ENCODE data around the gene ASB3.
"Not testable (repeated sequence)": the region's sequence is repeated elsewhere in the genome, so short reads cannot be mapped to it uniquely, and the experiment has no call there.

The ASB3 gene

DNA sequence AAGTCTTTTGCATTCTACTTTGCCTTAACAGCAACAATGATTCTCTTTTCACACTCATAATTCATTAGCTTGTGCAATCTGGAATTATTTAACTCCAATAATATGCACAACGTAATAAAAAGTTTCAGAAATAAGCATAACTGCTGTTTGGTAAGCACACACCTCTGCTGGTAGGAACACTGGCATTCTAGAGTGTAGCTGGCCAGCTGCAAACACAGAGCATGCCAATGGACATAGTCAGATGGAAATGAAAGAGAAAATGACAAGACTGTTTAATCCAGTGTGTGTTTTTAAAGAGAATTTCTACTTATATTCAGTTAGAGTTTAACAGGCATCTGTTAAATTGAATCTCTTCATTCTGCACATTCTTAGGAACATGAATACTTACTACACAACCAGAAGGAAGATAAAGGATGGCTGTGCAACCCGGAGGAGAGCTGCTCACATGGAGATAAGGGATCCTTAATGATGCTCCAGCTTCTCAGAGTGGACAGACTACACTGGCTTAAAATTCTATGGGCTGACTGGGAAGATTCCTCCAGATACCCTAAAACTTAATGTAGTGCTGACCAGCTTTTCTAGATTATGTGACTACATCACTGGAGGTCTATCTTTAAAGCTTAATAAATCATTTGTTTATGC, 113.8 kb downstream of the ASB3 start:
- Mint-ChIP-seq H3K27me3 (no peaks in the 10 kb centered on the region), H3K36me3 (ENCODE audit: low read depth) (peaks cover 36% of the 10 kb centered on the region), H3K9me3 (peaks cover under 1% of the 10 kb centered on the region), H3K27ac (no peak overlapping the region), H3K4me1 (ENCODE audit: low read depth) (no peaks in the 10 kb centered on the region), H3K4me3 (no peak overlapping the region)
- DNase-seq = no peak

DNA sequence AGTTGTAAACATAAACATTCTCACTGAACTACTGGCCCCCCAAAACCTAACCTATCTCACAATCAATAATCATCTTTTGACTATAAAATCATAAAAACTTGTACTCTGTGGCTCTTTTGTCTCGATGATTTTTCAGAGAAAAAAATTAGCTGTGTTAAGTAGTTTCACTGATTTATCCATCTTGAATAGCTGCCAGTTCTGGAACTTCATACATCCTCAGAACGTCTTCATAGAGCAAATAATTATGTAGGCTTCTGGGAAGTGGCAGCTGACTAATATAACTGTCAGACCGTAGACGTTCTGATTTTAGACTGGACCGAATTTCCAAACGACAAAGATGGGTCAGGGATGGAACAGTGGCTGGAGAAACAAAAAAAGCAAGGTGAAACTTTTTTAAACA, 116.4 kb downstream of the ASB3 start:
- H3K4me1 Mint-ChIP-seq (ENCODE audit: low read depth) = no peaks in the 10 kb centered on the region
- no peak overlapping the region for H3K27ac Mint-ChIP-seq
- no peak for DNase-seq
- H3K27me3 Mint-ChIP-seq = no peaks in the 10 kb centered on the region
- H3K36me3 Mint-ChIP-seq (ENCODE audit: low read depth) = peaks cover 52% of the 10 kb centered on the region
- H3K4me3 Mint-ChIP-seq = no peak overlapping the region
- H3K9me3 Mint-ChIP-seq = peaks cover 4% of the 10 kb centered on the region

GRCh38 chr2:53668624-53669026, 118.1 kb downstream of the ASB3 start:
- Mint-ChIP-seq H3K27me3 (no peaks in the 10 kb centered on the region), H3K9me3 (peaks cover 9% of the 10 kb centered on the region), H3K27ac (no peak overlapping the region), H3K4me1 (ENCODE audit: low read depth) (no peaks in the 10 kb centered on the region), H3K36me3 (ENCODE audit: low read depth) (peaks cover 64% of the 10 kb centered on the region), H3K4me3 (no peak overlapping the region)
- no peak for DNase-seq

DNA sequence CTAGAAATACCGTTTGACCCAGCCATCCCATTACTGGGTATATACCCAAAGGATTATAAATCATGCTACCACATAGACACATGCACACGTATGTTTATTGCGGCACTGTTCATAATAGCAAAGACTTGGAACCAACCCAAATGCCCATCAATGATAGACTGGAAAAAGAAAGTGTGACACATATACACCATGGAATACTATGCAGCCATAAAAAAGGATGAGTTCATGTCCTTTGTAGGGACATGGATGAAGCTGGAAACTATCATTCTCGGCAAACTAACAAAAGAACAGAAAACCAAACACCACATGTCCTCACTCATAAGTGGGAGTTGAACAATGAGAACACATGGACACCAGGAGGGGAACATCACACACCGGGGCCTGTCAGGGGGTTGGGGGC, 119.6 kb downstream of the ASB3 start:
- not testable (repeated sequence) for H3K4me1 Mint-ChIP-seq (ENCODE audit: low read depth); H3K27me3 Mint-ChIP-seq; H3K27ac Mint-ChIP-seq; DNase-seq; H3K4me3 Mint-ChIP-seq
- peaks cover 72% of the 10 kb centered on the region for H3K36me3 Mint-ChIP-seq (ENCODE audit: low read depth)
- H3K9me3 Mint-ChIP-seq = peaks cover 11% of the 10 kb centered on the region

DNA sequence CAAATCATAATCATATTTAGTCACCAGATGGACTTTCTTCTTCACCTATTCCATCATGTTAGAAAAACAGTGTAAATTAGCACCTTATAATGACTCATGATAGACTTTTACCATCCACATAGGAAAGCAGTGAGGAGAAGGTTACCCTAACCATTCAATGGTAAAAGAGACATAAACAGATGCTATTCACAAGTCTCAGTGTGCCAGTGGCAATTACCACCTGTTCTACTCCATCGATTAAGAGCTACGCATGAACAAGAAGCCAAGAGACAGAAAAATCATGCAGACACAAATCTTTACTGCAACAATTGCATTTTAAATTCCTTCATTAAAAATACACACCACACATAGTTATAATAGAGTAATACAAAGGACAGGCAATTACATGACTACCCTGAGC, 125.9 kb downstream of the ASB3 start:
- H3K36me3 Mint-ChIP-seq (ENCODE audit: low read depth) = peaks cover 36% of the 10 kb centered on the region
- no peak overlapping the region for H3K27ac Mint-ChIP-seq

DNA sequence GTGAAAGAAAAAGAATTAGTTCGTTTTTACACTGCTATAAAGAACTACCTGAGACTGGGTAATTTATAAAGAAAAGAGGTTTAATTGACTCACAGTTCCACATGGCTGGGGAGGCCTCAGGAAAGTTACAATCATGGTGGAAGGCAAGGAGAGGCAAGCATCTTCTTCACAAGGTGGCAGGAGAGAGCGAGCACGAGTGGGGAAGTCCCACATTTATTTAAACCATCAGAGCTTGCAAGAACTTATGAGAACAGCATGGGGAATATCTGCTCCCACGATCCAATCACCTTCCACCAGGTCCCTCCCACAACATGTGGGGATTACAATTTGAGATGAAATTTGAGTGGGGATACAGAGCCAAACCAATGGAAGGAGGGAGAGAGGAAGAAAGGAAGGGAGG, 128.3 kb downstream of the ASB3 start:
- H3K36me3 Mint-ChIP-seq (ENCODE audit: low read depth) = peaks cover 14% of the 10 kb centered on the region
- not testable (repeated sequence) for H3K4me1 Mint-ChIP-seq (ENCODE audit: low read depth); H3K27ac Mint-ChIP-seq; H3K9me3 Mint-ChIP-seq; H3K27me3 Mint-ChIP-seq; DNase-seq; H3K4me3 Mint-ChIP-seq

More for the DNA sequence above, 125.9 kb downstream of the ASB3 start:
- H3K9me3 Mint-ChIP-seq = peaks cover 7% of the 10 kb centered on the region
- H3K4me3 Mint-ChIP-seq = no peak overlapping the region
- no peaks in the 10 kb centered on the region for H3K4me1 Mint-ChIP-seq (ENCODE audit: low read depth)
- DNase-seq = no peak
- H3K27me3 Mint-ChIP-seq = no peaks in the 10 kb centered on the region

GRCh38 chr2:53655256-53655655, 131.5 kb downstream of the ASB3 start:
- DNase-seq = no peak
- H3K9me3 Mint-ChIP-seq = no peaks in the 10 kb centered on the region
- peaks cover 3% of the 10 kb centered on the region for H3K36me3 Mint-ChIP-seq (ENCODE audit: low read depth)
- no peaks in the 10 kb centered on the region for H3K4me1 Mint-ChIP-seq (ENCODE audit: low read depth)
- no peak overlapping the region for H3K27ac Mint-ChIP-seq
- H3K4me3 Mint-ChIP-seq = no peak overlapping the region
- no peaks in the 10 kb centered on the region for H3K27me3 Mint-ChIP-seq

GRCh38 chr2:53654396-53654795, 132.4 kb downstream of the ASB3 start:
- Mint-ChIP-seq H3K27ac (no peak overlapping the region), H3K9me3 (no peaks in the 10 kb centered on the region), H3K27me3 (peaks cover 2% of the 10 kb centered on the region), H3K4me1 (ENCODE audit: low read depth) (no peaks in the 10 kb centered on the region), H3K4me3 (no peak overlapping the region), H3K36me3 (ENCODE audit: low read depth) (no peaks in the 10 kb centered on the region)
- DNase-seq = no peak

DNA sequence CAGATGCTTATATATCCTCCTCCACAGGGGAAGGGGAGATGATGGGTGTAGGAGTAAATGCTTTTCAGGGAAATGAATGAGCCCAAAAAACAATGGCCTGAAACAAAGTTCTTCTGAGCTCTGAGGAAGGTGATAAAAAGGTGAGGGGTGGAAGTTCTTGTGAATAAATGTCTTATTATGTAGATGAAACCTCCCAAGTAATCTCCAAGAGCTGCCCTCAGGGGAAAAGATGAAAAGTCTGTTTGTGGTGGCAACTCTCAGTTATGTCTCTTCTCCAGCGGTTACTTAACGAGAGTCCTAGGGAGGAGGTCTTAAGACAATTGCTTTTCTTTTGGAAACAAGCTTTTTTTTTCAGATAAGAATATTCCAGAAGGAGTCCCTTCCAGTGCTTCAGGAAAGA, 134.6 kb downstream of the ASB3 start:
- no peaks in the 10 kb centered on the region for H3K9me3 Mint-ChIP-seq
- DNase-seq = no peak
- H3K4me1 Mint-ChIP-seq (ENCODE audit: low read depth) = no peaks in the 10 kb centered on the region
- H3K27ac Mint-ChIP-seq = no peak overlapping the region
- H3K36me3 Mint-ChIP-seq (ENCODE audit: low read depth) = no peaks in the 10 kb centered on the region
- peaks cover 2% of the 10 kb centered on the region for H3K27me3 Mint-ChIP-seq
- no peak overlapping the region for H3K4me3 Mint-ChIP-seq

DNA sequence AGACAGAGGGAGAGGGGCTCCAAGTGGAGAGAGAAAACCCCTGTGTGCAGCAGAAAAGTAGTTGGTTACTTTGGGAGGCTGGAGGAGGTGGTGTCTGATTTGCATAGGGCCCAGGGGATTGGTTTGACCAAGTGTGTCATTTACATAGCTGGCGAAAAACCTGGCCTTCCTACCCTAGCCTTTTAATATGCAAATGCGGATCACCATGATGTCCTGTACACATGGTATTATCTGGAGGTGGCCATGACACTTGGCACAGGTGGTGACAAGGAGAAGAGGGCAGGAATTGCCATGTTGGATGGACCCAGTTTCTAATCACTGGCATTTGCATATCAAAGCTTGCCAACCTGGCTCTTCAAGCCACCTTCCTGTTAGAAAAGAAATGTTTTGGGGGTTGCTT, 140.0 kb downstream of the ASB3 start:
- Mint-ChIP-seq H3K9me3 (no peaks in the 10 kb centered on the region), H3K4me3 (no peak overlapping the region), H3K4me1 (ENCODE audit: low read depth) (no peaks in the 10 kb centered on the region), H3K27me3 (peaks cover 2% of the 10 kb centered on the region), H3K27ac (no peak overlapping the region), H3K36me3 (ENCODE audit: low read depth) (no peaks in the 10 kb centered on the region)
- DNase-seq = no peak

GRCh38 chr2:53641290-53641689, 145.5 kb downstream of the ASB3 start:
- no peaks in the 10 kb centered on the region for H3K9me3 Mint-ChIP-seq
- no peaks in the 10 kb centered on the region for H3K36me3 Mint-ChIP-seq (ENCODE audit: low read depth)
- no peak for DNase-seq
- no peak overlapping the region for H3K27ac Mint-ChIP-seq
- no peaks in the 10 kb centered on the region for H3K27me3 Mint-ChIP-seq
- H3K4me3 Mint-ChIP-seq = no peak overlapping the region
- H3K4me1 Mint-ChIP-seq (ENCODE audit: low read depth) = no peaks in the 10 kb centered on the region

GRCh38 chr2:53640466-53640865, 146.3 kb downstream of the ASB3 start:
- Mint-ChIP-seq H3K4me3 (no peak overlapping the region), H3K36me3 (ENCODE audit: low read depth) (no peaks in the 10 kb centered on the region), H3K9me3 (no peaks in the 10 kb centered on the region), H3K27me3 (no peaks in the 10 kb centered on the region), H3K27ac (no peak overlapping the region), H3K4me1 (ENCODE audit: low read depth) (no peaks in the 10 kb centered on the region)
- no peak for DNase-seq

- no peak for DNase-seq
- Mint-ChIP-seq H3K36me3 (ENCODE audit: low read depth) (no peaks in the 10 kb centered on the region), H3K9me3 (no peaks in the 10 kb centered on the region), H3K4me3 (no peak overlapping the region), H3K27ac (no peak overlapping the region), H3K27me3 (no peaks in the 10 kb centered on the region), H3K4me1 (ENCODE audit: low read depth) (peaks cover 6% of the 10 kb centered on the region)
These were observed 150.2 kb downstream of the ASB3 start for GRCh38 chr2:53636596-53636995.

- H3K36me3 Mint-ChIP-seq (ENCODE audit: low read depth) = no peaks in the 10 kb centered on the region
These were observed 150.6 kb downstream of the ASB3 start for GRCh38 chr2:53636109-53636508.

GRCh38 chr2:53635694-53636093, 151.1 kb downstream of the ASB3 start:
- Mint-ChIP-seq H3K9me3 (no peaks in the 10 kb centered on the region), H3K4me1 (ENCODE audit: low read depth) (peaks cover 9% of the 10 kb centered on the region), H3K4me3 (no peak overlapping the region), H3K36me3 (ENCODE audit: low read depth) (no peaks in the 10 kb centered on the region), H3K27ac (no peak overlapping the region), H3K27me3 (no peaks in the 10 kb centered on the region)
- DNase-seq = no peak

More at GRCh38 chr2:53636109-53636508, 150.6 kb downstream of the ASB3 start:
- no peak for DNase-seq
- Mint-ChIP-seq H3K4me3 (no peak overlapping the region), H3K4me1 (ENCODE audit: low read depth) (peaks cover 9% of the 10 kb centered on the region), H3K27me3 (no peaks in the 10 kb centered on the region), H3K27ac (no peak overlapping the region), H3K9me3 (no peaks in the 10 kb centered on the region)

DNA sequence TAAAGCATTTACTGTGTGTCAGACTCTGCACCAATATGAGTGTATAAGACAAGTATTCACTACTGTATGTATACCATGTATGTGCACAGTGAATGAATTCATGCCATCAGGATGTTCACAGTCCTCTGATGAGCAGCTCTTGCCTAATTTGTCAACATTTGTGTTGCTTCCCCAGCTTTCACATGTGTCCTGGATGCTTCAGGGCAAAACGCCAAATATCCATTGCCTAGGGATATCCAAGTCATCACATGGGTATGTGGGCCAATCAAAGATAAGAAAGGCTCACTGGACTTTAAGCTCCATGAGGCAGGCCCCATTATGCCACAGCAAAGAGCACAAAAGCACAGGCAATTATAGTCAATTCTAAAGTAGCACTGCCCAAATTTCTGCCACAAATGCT, 153.3 kb downstream of the ASB3 start:
- H3K9me3 Mint-ChIP-seq = no peaks in the 10 kb centered on the region
- H3K4me1 Mint-ChIP-seq (ENCODE audit: low read depth) = peaks cover 9% of the 10 kb centered on the region
- H3K4me3 Mint-ChIP-seq = no peak overlapping the region
- no peak overlapping the region for H3K27ac Mint-ChIP-seq
- no peak for DNase-seq
- no peaks in the 10 kb centered on the region for H3K27me3 Mint-ChIP-seq
- H3K36me3 Mint-ChIP-seq (ENCODE audit: low read depth) = no peaks in the 10 kb centered on the region
